ENCODE data around the gene IGFBP5.

IGFBP5 gene

GRCh38 chr2:216671791-216672343 is 23.5 kb downstream of the IGFBP5 start:
- H3K4me3 ChIP-seq (ENCODE audit: low read depth, low read length): no peak overlapping the region
- DNase-seq (ENCODE audit: low read depth): no peak

GRCh38 chr2:216671081-216671411 is 24.3 kb downstream of the IGFBP5 start:
- no peak overlapping the region for H3K4me3 ChIP-seq (ENCODE audit: low read depth, low read length)
- DNase-seq (ENCODE audit: low read depth): no peak

- H3K4me3 ChIP-seq (ENCODE audit: low read depth, low read length): no peak overlapping the region
- DNase-seq (ENCODE audit: low read depth): no peak
Observed at GRCh38 chr2:216670266-216671080, 24.9 kb downstream of the IGFBP5 start.

- DNase-seq (ENCODE audit: low read depth): no peak
- H3K4me3 ChIP-seq (ENCODE audit: low read depth, low read length): no peak overlapping the region
Observed at GRCh38 chr2:216666461-216667233, 28.7 kb downstream of the IGFBP5 start.

- H3K4me3 ChIP-seq (ENCODE audit: low read depth, low read length): no peak overlapping the region
Observed at GRCh38 chr2:216665717-216666116, 29.6 kb downstream of the IGFBP5 start.

GRCh38 chr2:216665242-216665641 is 30.1 kb downstream of the IGFBP5 start:
- DNase-seq (ENCODE audit: low read depth): peak; percentile 29
- H3K4me3 ChIP-seq (ENCODE audit: low read depth, low read length): no peak overlapping the region

More at GRCh38 chr2:216665717-216666116, 29.6 kb downstream of the IGFBP5 start:
- no peak for DNase-seq (ENCODE audit: low read depth)

- no peak overlapping the region for H3K4me3 ChIP-seq (ENCODE audit: low read depth, low read length)
- no peak for DNase-seq (ENCODE audit: low read depth)
Observed at GRCh38 chr2:216664593-216665034, 30.7 kb downstream of the IGFBP5 start.

GRCh38 chr2:216663846-216664245 is 31.5 kb downstream of the IGFBP5 start:
- DNase-seq (ENCODE audit: low read depth): no peak
- H3K4me3 ChIP-seq (ENCODE audit: low read depth, low read length): no peak overlapping the region

GRCh38 chr2:216663106-216663505 is 32.2 kb downstream of the IGFBP5 start:
- DNase-seq (ENCODE audit: low read depth): no peak

GRCh38 chr2:216661639-216662375 is 33.5 kb downstream of the IGFBP5 start:
- no peak overlapping the region for H3K4me3 ChIP-seq (ENCODE audit: low read depth, low read length)
- no peak for DNase-seq (ENCODE audit: low read depth)

More at GRCh38 chr2:216663106-216663505, 32.2 kb downstream of the IGFBP5 start:
- no peak overlapping the region for H3K4me3 ChIP-seq (ENCODE audit: low read depth, low read length)

GRCh38 chr2:216661051-216661450 is 34.3 kb downstream of the IGFBP5 start:
- no peak overlapping the region for H3K4me3 ChIP-seq (ENCODE audit: low read depth, low read length)
- no peak for DNase-seq (ENCODE audit: low read depth)

- no peak for DNase-seq (ENCODE audit: low read depth)
- no peak overlapping the region for H3K4me3 ChIP-seq (ENCODE audit: low read depth, low read length)
Observed at GRCh38 chr2:216660496-216660895, 34.9 kb downstream of the IGFBP5 start.

- H3K4me3 ChIP-seq (ENCODE audit: low read depth, low read length): no peak overlapping the region
- DNase-seq (ENCODE audit: low read depth): no peak
Observed at GRCh38 chr2:216659276-216659675, 36.1 kb downstream of the IGFBP5 start.

- no peak overlapping the region for H3K4me3 ChIP-seq (ENCODE audit: low read depth, low read length)
- DNase-seq (ENCODE audit: low read depth): no peak
Observed at GRCh38 chr2:216658757-216659156, 36.6 kb downstream of the IGFBP5 start.

- no peak overlapping the region for H3K4me3 ChIP-seq (ENCODE audit: low read depth, low read length)
- no peak for DNase-seq (ENCODE audit: low read depth)
Observed at GRCh38 chr2:216657980-216658379, 37.4 kb downstream of the IGFBP5 start.

- H3K4me3 ChIP-seq (ENCODE audit: low read depth, low read length): no peak overlapping the region
- no peak for DNase-seq (ENCODE audit: low read depth)
Observed at GRCh38 chr2:216657086-216657855, 38.1 kb downstream of the IGFBP5 start.

- no peak for DNase-seq (ENCODE audit: low read depth)
- H3K4me3 ChIP-seq (ENCODE audit: low read depth, low read length): no peak overlapping the region
Observed at GRCh38 chr2:216654528-216655052, 40.8 kb downstream of the IGFBP5 start.

- peak; percentile 52 for DNase-seq (ENCODE audit: low read depth)
- H3K4me3 ChIP-seq (ENCODE audit: low read depth, low read length): no peak overlapping the region
Observed at GRCh38 chr2:216653931-216654365, 41.4 kb downstream of the IGFBP5 start.
